Stomach (tissue), 4 donors: ENCODE data around the gene FOXK2.

Experiments
- CTCF ChIP-seq, 7 experiments: fragments of 450-650 bp in 4 of 7; fragments of 200-600 bp in 3 of 7; sonication (generic) in 3 of 7; IDR thresholded peaks; one replicate each; pipeline ENCODE4 v1.5.1; 2016 to 2019; ENCODE audit warnings: antibody characterized with exemption in 7 of 7, control low read depth in 2 of 7, mild to moderate bottlenecking in 1 of 7
- POLR2A ChIP-seq, 4 donors: fragments of 450-650 bp; IDR thresholded peaks; one replicate each; pipeline ENCODE4 v1.6.1; 2016; ENCODE audit warnings: antibody characterized with exemption in 4 of 4, control low read depth in 2 of 4, mild to moderate bottlenecking in 1 of 4, moderate library complexity in 1 of 4

- TF ChIP-seq CTCF (IDR thresholded peaks at IDR 0.05) (no peak), POLR2A (IDR thresholded peaks at IDR 0.05) (no peak)
Measured at GRCh38 chr17:82599674-82600661, 80.4 kb downstream of the FOXK2 start.
